Lung microvascular endothelial cell (primary cell): ENCODE data around the gene SLC11A1. TPM values are rescaled to one million over a fixed set of nuclear protein-coding genes. Genes with fewer than 3 reads are reported as not detected.

Experiments
- DNase-seq, 2 donors: peaks; one replicate each; pipeline versions ENCODE4 v3.0.0 to v3.0.0-alpha.2; 2010; ENCODE audit warnings: low read depth in 2 of 2
- total RNA-seq: library from RNA; depleted of rRNA; stranded (reverse); fragments of >200 nt; gene quantifications from 2 replicates; pipeline ENCODE4 v1.2.1, GENCODE V29; 2014

The SLC11A1 gene
- total RNA-seq, 1 donor from 2014 or later = 0.20 TPM

DNA sequence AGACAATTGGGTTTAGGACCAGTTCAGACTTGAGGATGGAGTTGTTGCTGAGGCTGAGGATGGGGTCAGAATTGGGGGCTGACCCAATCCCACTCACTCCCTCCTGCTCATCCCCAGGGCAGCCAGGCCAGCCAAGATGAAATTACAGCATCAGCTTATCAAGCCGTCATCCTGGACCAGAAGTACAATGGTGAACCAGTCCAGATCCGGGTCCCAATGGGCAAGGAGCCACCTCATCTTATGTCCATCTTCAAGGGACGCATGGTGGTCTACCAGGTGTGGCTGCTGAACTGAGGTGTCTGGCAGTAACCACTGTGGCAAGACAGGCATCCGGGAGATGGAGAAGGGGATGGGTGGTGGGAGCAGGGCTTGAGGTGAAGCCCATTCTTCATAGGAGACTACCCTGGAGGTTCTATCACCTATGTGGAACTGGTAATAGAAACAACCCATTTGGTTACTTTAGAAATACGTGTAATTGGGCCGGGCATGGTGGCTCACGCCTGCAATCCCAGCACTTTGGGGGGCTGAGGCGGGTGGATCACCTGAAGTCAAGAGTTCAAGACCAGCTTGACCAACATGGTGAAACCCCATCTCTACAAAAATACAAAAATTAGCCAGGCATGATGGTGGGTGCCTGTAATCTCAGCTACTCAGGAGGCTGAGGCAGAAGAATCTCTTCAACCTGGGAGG is 50.7 kb downstream of the SLC11A1 start:
- DNase-seq = no peak

DNA sequence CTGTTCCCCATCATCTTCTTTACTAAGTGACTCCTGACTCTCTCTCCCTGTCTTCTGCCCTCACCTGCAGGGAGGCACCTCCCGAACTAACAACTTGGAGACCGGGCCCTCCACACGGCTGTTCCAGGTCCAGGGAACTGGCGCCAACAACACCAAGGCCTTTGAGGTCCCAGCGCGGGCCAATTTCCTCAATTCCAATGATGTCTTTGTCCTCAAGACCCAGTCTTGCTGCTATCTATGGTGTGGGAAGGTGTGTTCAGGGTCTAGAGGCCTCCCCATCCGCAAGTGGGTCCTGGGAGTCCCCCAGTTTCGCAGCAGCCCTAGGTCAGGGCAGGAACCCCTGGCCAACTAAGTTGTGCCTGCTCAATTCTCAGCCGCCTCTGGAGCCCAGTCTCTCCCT is 52.4 kb downstream of the SLC11A1 start:
- DNase-seq = no peak

DNA sequence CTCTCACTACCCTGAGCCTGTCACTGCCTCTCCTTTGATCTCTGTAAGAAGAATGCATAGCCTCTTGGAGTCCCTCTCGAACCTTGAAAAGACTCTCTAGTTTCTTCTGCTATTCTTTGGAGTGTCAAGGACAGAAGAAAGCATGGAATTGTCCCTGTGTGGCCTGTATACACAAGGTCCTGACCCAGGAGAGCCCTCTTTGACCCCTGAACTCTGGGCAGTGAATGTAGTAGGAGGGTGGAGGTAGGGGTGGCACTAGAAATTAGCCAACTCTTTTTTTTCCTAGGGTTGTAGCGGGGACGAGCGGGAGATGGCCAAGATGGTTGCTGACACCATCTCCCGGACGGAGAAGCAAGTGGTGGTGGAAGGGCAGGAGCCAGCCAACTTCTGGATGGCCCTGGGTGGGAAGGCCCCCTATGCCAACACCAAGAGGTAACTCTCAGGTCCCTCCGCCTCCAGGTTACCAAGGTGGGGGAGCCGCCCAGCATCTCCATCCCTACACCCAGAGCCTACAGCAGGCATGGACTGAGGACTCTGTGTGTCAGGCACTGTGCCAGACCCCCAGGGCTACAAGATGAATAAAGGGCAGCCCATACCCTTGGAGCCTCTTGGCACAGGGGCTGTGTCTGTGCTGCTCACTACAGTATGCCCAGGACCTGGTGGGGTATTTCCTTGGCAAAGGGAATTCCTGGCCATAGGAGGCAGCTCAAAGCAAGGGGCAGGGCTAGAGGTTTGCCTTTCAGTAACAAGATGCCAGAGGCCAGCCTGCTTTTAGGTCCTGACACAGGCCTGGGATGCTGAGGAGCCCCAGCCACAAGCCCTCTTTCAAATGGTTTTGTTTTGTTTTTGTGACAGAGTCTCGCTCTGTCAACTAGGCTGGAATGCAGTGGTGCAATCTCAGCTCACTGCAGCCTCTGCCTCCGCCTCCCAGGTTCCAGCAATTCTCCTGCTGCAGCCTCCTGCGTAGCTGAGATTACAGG is 53.2 kb downstream of the SLC11A1 start:
- DNase-seq = no peak

DNA sequence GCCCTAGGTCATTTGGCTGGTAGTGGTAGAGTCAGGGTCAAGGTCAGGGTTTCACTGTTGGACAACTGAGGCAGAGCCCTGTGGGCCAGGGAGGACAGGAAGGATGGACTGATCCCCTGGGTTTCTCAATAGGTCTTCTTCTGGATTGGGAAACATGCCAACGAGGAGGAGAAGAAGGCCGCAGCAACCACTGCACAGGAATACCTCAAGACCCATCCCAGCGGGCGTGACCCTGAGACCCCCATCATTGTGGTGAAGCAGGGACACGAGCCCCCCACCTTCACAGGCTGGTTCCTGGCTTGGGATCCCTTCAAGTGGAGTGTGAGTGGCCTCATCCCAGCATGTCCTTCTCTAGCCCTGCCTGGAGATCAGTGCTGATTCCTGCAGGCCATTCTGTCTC is 54.9 kb downstream of the SLC11A1 start:
- no peak for DNase-seq

DNA sequence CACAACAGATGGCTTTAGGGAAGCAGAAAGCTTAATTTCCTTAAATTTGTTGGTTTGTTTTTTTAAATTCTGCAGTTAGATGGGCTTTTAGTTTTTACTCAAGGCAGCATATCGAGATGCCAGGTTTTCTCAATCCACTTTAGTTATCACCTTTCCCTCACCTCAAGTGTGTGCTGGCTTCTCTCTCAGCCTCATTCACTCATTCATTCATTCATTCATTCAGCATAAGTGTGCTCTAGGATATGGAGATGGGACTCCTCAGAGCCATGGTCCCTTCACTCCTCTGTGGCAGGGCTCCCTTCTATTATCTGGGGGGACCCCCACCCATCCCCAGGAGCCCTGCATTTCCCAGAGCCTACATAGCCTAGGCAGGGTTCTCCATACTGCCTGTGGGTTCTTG is 55.9 kb downstream of the SLC11A1 start:
- no peak for DNase-seq

DNA sequence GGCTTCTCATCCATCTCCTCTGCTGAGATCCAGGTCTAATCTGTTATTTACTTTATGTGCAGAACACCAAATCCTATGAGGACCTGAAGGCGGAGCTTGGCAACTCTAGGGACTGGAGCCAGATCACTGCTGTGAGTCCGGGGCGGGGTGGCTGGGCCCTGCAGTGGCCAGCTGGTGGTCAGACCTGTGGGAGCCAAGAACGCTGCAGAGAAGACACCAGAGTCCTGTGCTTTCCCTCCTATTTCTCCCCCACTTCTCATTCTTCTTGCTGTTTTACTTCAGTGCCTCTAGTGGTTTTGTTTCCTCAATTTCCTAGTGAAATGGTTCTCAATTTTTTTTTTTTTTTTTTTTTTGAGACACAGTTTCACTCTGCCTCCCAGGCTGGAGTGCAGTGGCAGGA is 56.5 kb downstream of the SLC11A1 start:
- no peak for DNase-seq

DNA sequence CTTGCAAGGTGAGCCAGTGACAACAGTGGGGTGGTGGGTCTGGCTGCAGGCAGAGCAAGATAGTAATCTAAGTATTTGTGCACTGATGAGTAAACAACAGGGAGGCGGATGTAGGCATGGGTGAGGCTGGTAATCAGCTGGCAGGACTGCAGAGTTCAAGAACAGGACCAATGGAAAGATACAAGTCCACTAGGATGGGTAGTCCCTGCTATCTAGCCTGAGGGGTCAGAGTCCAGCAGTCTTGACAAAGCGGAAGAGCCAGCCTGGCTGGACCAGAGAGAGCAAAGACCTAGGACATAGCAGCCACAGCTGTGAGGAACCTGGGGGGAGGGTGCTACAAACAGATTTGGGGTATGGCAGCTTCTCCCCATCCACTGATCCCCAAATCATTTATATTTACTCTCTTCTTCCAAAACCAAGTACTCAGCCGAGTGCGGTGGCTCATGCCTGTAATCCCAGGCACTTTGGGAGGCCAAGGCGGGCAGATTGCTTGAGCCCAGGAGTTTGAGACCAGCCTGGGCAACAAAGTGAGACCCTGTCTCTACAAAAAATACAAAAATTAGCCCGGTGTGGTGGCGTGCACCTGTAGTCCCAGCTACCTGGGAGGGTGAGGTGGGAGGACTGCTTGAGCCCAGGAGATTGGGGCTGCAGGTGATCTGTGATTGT is 62.8 kb downstream of the SLC11A1 start:
- no peak for DNase-seq

DNA sequence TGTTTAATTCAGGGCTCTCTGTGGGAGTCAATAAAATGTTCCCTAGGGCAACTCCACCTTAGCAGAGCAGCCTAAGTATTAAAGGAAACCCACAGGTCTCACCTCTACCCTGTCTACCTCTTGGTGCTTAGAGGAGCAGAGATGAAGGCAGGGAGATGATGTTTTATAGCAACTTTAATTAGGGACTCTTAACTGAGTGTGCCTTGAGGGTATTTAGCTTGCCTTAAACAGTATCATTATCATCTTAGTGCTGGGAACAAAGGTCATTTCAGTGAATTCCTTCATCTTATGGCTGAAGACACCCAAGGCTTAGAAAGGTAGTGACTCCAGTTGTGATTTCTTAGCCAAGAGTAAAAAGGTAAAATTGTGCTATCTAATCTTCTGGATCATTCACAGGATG is 63.5 kb downstream of the SLC11A1 start:
- DNase-seq = no peak

Other genes starting within 250 kb of the SLC11A1 start
- not detected in 2 replicates for gene CXCR1, start 215.3 kb upstream of the SLC11A1 start, total RNA-seq
- gene ARPC2, start 165.1 kb upstream of the SLC11A1 start, total RNA-seq = 213 and 281 TPM in 2 replicates
- gene GPBAR1, start 121.3 kb upstream of the SLC11A1 start, total RNA-seq = under 0.01 TPM in 1 of 2 replicates, not detected in the other
- 111 and 116 TPM in 2 replicates for gene AAMP, start 112.1 kb upstream of the SLC11A1 start, total RNA-seq
- gene PNKD, start 111.8 kb upstream of the SLC11A1 start, total RNA-seq = 19.2 and 20.0 TPM in 2 replicates
- gene TMBIM1, start 89.8 kb upstream of the SLC11A1 start, total RNA-seq = 109 and 180 TPM in 2 replicates
- not detected in 2 replicates for gene CATIP, start 25.4 kb upstream of the SLC11A1 start, total RNA-seq
- gene CTDSP1, start 17.6 kb downstream of the SLC11A1 start, total RNA-seq = 41.2 and 78.4 TPM in 2 replicates
- not detected in 2 replicates for gene VIL1, start 36.9 kb downstream of the SLC11A1 start, total RNA-seq
- 4.8 and 8.9 TPM in 2 replicates for gene USP37, start 186.1 kb downstream of the SLC11A1 start, total RNA-seq
- gene CNOT9, start 186.6 kb downstream of the SLC11A1 start, total RNA-seq = 35.7 and 38.3 TPM in 2 replicates
- gene PLCD4, start 225.6 kb downstream of the SLC11A1 start, total RNA-seq = 0.40 and 1.7 TPM in 2 replicates